CD4-positive, alpha-beta T cell treated with Interleukin-15 for 4 hours (primary cell): ENCODE measurements around the gene LBX1.
"Not testable (repeated sequence)": the region's sequence is repeated elsewhere in the genome, so short reads cannot be mapped to it uniquely, and the experiment has no call there.

ENCODE experiments used
- DNase-seq: peaks from one replicate; pipeline ENCODE4 v3.0.0-alpha.2; 2020; ENCODE audit warnings: low spot score

The LBX1 gene

GRCh38 chr10:101202667-101203066 lies 26.6 kb downstream of the LBX1 start:
- not testable (repeated sequence) for DNase-seq

- DNase-seq: not testable (repeated sequence)
Measured at GRCh38 chr10:101198326-101198977, 30.8 kb downstream of the LBX1 start.

- no peak for DNase-seq
Measured at GRCh38 chr10:101195921-101196320, 33.3 kb downstream of the LBX1 start.

- DNase-seq: no peak
Measured at GRCh38 chr10:101189461-101190401, 39.5 kb downstream of the LBX1 start.

- DNase-seq: no peak
Measured at GRCh38 chr10:101188942-101189341, 40.3 kb downstream of the LBX1 start.

GRCh38 chr10:101183458-101184183 lies 45.6 kb downstream of the LBX1 start:
- DNase-seq: no peak

- no peak for DNase-seq
Measured at GRCh38 chr10:101182936-101183335, 46.3 kb downstream of the LBX1 start.
